GM19035 (cell line): ENCODE results near the gene B3GNT9.
A peak's percentile ranks its signal among the peaks of the same experiment; 100 is the strongest.

Experiments
- ATAC-seq: cut with Tn5 transposase; IDR thresholded peaks from one replicate; pipeline ENCODE4 v1.9.1; 2021; ENCODE audit not compliant: unreplicated experiment

B3GNT9 gene

GRCh38 chr16:67169642-67170167 is 18.9 kb upstream of the B3GNT9 start:
- no peak for ATAC-seq

GRCh38 chr16:67169011-67169451 is 18.2 kb upstream of the B3GNT9 start:
- no peak for ATAC-seq

GRCh38 chr16:67167588-67167987 is 16.8 kb upstream of the B3GNT9 start:
- no peak for ATAC-seq

GRCh38 chr16:67166598-67167168 is 15.9 kb upstream of the B3GNT9 start:
- ATAC-seq: no peak

- no peak for ATAC-seq
These were observed 15.3 kb upstream of the B3GNT9 start for GRCh38 chr16:67166110-67166547.

DNA sequence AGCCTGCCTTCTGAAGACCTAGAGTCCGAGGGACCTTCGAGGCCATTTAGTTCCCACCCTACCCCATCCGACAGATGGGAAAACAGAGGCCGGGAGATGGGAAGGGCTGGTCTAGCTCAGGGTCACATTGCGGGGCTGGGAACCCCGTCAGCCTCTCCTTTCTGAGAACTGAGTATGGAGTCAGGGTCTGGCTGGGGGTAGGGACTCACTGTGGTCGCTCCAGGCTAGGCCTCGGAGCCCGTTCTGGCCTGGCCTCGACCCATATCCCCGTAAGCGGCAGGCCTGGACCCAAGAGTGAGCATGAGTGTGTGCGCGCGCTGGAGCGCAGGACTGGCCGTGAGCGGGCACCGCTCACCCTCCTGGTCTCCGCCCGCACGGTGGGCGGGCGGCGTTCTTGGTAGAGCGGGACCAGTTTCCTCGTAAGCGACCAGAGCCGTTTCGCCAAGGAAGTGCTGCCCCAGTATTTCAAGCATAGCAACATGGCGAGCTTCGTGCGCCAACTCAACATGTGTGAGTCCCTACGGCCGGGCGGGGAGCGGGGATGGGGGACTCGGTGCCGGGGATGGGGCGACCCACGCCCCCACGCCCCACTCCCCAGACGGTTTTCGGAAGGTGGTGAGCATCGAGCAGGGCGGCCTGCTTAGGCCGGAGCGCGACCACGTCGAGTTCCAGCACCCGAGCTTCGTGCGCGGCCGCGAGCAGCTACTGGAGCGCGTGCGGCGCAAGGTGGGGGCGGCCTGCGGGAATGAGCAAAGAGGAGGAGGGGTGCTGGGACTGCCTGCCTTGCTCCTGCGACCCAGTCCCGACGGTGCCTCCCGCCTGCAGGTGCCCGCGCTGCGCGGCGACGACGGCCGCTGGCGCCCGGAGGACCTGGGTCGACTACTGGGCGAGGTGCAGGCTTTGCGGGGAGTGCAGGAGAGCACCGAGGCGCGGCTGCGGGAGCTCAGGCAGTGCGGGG is 14.6 kb upstream of the B3GNT9 start:
- no peak for ATAC-seq

- ATAC-seq: no peak
These were observed 13.8 kb upstream of the B3GNT9 start, which contains the start of gene HSF4 for GRCh38 chr16:67164599-67165061. Gene HSF4, plus strand, starts transcription at chr16:67164745. Its CDS starts 67 bp downstream, at chr16:67164812.

DNA sequence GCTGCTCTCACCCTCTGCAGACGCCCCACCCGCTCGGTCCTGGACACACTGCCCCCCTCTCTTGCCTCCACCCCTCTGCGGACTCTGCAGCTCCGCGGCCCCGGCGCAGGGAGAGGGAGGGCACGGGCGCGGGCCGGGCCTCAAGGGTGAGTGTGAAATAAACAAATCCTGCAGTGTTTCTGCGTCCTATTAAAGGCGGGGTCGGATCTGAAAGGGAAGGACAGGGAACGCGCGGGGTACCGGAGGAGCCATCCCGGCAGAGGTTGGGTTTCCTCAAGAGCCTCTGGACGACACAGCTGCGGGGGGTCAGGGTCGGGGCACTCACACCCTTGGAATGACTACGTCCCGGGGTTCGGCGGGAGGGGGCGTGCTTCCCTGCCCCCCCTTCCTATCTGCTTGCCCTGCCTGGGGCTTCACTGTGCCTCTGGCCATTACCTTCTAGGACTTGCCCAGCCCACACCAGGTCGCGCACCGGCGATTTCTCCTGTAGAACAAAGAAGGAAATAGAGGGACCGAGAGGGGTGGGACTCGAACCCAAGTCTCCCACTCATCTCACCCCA is 13.3 kb upstream of the B3GNT9 start:
- no peak for ATAC-seq

- ATAC-seq: no peak
These were observed 12.6 kb upstream of the B3GNT9 start for GRCh38 chr16:67163164-67163998.

DNA sequence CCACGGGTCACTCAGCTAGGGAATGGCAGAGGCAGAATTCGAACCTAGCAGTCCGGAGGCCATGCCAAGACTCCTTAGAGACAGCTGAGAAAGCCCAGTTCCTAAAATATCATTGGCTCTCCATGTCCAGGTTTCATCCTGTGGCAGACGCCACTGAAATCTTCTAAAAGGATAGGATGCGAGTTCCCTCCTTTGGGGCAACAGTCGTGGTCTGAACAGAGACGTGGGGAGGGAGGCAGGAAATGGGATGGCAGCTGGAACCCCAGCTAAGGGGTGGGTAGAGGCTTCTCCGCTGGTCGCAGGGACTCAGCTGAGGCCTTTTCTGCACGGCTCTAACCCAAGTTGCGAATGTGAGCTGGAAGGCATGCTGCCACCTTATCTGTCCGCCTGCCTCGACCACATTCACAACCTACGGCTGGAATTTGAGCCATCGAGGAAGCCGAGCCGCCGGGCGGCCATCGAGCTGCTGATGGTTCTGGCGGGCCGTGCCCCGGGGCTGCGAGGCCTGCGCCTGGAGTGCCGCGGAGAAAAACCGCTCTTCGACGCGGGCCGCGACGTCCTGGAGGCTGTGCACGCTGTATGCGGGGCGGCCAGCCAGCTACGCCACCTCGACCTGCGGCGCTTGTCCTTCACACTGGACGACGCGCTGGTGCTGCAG is 11.8 kb upstream of the B3GNT9 start:
- no peak for ATAC-seq

DNA sequence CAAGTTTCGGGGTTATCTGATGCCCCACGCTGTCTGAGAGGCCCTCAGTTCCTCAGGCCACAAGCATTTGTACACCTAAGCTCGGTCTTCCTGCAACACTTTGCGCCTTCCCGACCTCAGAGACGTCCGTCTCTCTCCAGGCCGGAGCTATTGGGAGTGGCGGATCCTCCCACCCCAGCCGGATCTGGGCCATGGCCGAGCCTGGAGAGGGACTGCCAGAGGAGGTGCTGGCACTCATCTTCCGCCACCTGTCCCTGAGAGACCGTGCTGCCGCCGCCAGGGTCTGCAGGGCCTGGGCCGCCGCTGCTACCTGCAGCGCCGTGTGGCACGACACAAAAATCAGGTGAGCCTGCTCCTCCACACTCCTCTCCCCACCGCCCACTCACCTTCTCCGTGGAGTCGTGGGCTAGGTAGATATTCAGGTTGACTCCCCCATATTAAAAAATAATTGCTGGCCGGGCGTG is 10.8 kb upstream of the B3GNT9 start:
- no peak for ATAC-seq

DNA sequence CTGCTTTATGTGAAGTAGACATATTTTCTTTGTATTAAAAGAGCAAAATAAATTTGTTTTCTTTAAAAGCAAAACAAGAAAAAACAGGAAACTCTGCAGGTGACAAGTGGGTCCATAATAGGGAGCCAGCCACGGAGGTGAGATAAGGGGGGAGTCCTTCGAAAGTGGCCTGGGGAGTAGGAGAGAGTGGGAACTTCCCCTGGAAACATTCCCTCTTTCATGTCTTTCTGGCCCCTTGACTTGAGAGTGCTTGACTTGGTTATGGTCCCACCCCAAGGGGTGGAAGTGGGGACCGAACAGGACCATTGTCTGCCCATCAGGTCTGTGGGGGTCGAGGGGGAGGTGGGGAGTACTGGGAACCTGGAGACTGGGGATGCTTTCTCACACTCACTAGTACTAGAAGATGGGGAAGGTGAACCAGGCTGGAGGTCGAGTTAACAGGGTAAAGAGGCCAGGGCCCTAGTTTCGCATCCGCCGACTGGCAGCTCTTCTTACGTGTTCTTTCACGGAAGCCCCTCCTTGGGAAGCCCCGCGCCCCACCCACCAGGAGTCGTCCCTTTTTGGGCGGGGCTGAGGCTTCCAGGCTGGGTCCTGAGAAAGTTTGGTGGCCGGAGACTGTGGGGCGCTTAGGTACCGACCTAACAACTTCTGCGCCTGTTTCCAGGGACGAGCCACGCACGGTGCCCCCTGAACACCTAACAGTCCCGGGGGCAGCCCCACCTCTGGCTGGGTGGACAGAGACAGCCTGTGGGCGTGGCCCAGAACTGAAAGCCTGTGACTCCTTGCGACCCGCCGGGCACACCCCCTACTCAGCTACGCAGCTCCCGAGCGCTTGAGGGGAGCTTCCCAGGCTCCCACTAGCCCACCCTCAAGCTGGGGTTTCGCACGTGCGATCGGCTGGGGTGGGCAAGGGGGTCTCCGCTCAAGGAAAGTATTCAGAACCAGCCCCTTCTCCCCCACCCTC is 8.1 kb upstream of the B3GNT9 start:
- ATAC-seq: peak; percentile 45

DNA sequence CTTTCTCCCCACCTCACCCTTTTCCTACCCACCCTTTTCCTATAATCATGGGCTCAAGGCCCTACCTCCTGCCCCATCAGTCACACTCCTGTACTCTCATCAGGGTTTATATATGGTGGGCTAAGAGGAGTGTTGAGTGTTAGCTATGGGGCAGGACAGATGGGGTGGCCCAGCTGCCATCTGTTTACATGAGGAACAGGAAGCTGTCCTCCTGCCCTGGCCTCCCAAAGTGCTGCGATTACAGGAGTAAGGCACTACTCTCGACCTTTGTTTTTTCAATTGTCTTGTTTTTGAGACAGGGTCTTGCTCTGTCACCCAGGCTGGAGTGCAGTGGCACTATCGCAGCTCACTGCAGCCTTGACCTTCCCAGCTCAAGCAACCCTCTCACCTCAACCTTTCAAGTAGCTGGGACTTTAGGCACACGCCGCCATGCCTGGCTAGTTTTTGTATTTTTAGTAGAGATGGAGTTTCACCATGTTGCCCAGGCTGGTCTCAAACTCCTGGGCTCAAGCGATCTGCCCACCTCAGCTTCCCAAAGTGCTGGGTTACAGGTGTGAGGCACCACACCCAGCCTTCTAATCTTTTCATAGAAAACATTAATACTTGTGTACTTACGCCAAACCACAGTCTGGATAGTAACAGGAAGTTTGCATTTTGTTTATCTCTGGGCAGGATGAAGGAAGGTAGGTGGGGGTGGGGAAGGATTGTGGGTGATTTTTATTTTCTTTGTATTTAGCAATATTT is 7.3 kb upstream of the B3GNT9 start:
- ATAC-seq: no peak

DNA sequence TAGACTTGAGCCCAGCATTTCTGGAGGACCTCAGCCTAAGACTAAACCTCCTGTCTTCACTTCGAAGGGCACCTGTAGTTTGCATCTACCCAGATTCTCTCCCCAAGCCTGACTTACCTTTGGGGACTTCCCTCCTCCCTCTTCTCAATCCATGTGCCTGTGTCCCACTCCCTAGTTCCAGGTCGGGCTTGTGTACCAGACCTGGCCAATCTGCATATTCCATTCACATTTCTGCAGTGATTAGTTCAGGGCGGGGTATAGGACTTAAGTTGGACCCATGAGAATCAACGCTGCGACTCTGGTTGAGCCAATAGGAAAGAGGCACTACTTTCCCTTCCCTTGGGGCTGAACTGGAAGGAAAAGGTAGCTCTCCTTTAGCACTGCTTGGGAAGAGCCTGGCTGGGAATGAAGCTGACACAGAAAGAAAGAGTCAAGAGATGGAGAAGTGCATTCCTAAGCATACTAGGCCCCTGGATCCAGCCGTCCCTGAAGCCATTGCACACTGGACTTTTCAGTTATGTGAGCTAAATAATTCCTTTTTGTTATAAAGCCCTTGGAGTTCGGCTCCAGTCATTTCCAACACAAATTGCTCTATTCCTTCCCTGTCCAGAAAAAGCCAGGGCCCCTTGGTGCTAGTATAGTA is 6.4 kb upstream of the B3GNT9 start:
- no peak for ATAC-seq

- no peak for ATAC-seq
These were observed 5.5 kb upstream of the B3GNT9 start for GRCh38 chr16:67156143-67156844.

DNA sequence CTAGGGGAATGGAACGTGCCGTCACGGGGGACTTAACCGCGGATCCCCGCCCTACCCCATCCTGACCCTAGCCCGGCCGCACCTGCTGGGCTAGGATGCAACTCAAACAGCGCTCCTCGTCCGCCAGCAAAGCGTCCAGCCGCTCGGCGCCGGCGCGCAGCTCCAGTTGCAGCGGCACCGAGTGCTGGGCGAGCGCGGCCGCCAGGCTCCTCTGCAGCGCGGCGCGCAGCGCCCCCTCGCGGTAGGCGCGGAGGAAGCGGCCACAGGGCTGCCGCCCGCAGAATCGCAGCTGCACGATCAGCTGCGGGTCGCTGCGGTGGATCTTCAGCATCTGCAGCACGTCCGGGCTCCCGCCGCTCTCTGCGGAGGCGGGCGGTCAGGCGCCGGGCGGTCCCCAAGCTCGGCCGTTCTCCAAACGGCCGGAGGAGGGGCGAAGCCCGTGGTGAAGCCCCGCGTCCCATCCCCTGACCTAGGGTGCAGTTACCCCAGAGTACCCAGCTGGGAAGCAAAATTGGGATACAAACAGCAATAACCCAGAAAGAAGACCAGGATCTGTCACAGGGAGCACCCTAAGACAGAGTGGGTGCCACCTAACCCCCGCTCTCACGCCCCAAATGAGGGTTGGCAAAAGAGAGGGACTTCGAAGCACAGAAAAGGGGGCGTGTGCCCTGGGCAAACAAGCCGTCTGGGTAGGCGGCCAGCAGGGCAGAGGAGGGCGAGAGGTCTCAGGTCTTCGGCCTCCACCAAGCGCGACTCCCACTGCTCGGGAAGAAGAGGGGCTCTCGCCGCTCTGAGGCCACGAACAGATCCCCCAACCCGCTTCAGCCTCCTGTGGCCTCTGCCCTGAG is 4.7 kb upstream of the B3GNT9 start:
- no peak for ATAC-seq
